Adrenal gland (tissue), 12 donors: ENCODE results near the gene ZNF678. TPM values are rescaled to one million over a fixed set of nuclear protein-coding genes. Genes with fewer than 3 reads are reported as not detected.

Source experiments
- DNase-seq, 7 donors: peaks; one replicate each; pipeline ENCODE4 v3.0.0-alpha.2; 2019 to 2020
- H3K27ac ChIP-seq, 5 donors: fragments of 200-600 bp; sonication (generic) in 4 of 5; 1 replicate in 3 of 5; 2 replicates in 2 of 5; pipeline versions ENCODE4 v1.5.1 to v1.8.0; 2016 to 2020; ENCODE audit warnings: mild to moderate bottlenecking in 1 of 5
- H3K27me3 ChIP-seq: fragments of 200-600 bp; 2 replicates; pipeline ENCODE4 v1.8.0; 2021
- H3K36me3 ChIP-seq, 2 donors: fragments of 200-600 bp; replicated peaks in 1 of 2; 1 replicate in 1 of 2; 2 replicates in 1 of 2; pipeline versions ENCODE4 v1.5.1 to v1.8.0; 2018 to 2022
- H3K4me1 ChIP-seq, 2 donors: fragments of 200-600 bp; replicated peaks in 1 of 2; 1 replicate in 1 of 2; 2 replicates in 1 of 2; pipeline versions ENCODE4 v1.5.1 to v1.8.0; 2018 to 2021
- H3K4me3 ChIP-seq, 4 donors: fragments of 200-600 bp; sonication (generic) in 3 of 4; one replicate each; pipeline ENCODE4 v1.5.1; 2016 to 2018
- H3K9me3 ChIP-seq, 3 donors: fragments of 200-600 bp; sonication (generic) in 1 of 3; replicated peaks in 1 of 3; 1 replicate in 2 of 3; 2 replicates in 1 of 3; pipeline versions ENCODE4 v1.5.1 to v1.8.0; 2016 to 2021
- CTCF ChIP-seq, 6 experiments: fragments of 450-650 bp in 4 of 6; fragments of 200-600 bp in 2 of 6; sonication (generic) in 1 of 6; IDR thresholded peaks; 1 replicate in 5 of 6; 2 replicates in 1 of 6; pipeline versions ENCODE4 v1.5.1 to v1.8.0; 2016 to 2021; ENCODE audit warnings: antibody characterized with exemption in 6 of 6, mild to moderate bottlenecking in 2 of 6, moderate library complexity in 1 of 6
- POLR2A ChIP-seq, 2 donors: fragments of 450-650 bp; IDR thresholded peaks; one replicate each; pipeline ENCODE4 v1.6.1; 2017; ENCODE audit warnings: antibody characterized with exemption in 2 of 2, mild to moderate bottlenecking in 2 of 2, moderate library complexity in 1 of 2
- WGBS, 4 donors: extraction: QIAGEN DNeasy Blood & Tissue Kit in 2 of 4; methylation state at CpG; one replicate each; pipeline versions ENCODE4 v1.1.5 to v1.1.7; 2013 to 2017; 5-methylcytosine and 5-hydroxymethylcytosine counted together
- intact Hi-C, 2 donors: fragments of 100-400 bp; cut with DNase I; formaldehyde crosslinking; loops; one replicate each; pipeline versions ENCODE4 v1.14.1 to v1.15.0; 2022 to 2023
- polyA plus RNA-seq, 3 donors: library from polyadenylated mRNA; stranded (reverse); fragments of 200-250 nt in 2 of 3; fragments of 350-450 nt in 1 of 3; fragmentation: Illumina TruSeq in 1 of 3; extraction: RNeasy Lipid Tissue Mini Kit (QIAGEN cat#74804) in 1 of 3; gene quantifications; one replicate each; pipeline ENCODE4 v1.2.3, GENCODE V29; 2013 to 2014
- total RNA-seq, 9 donors: library from RNA; depleted of rRNA in 4 of 9; stranded (reverse); fragments of >200 nt in 4 of 9; fragments of 120-200 nt in 1 of 9; fragmentation: NEBNext Ultra II Directional in 1 of 9; extraction: Animal tissue kit (Norgen Biotek cat#: 25700) in 1 of 9; gene quantifications; one replicate each; pipeline versions ENCODE4 v1.1.0 to v1.2.4, GENCODE V29; 2013 to 2023
- donor health status: healthy with polysubstance abuse.
- donor health status: Bipolar disorder and iron deficiency.
- donor health status: DM: yes; HTN: yes; CAD: no.
- donor health status: DM: no; HTN: no; CAD: no.
- donor health status: DM: no; HTN: no; CAD: no.
- donor health status: DM: yes; HTN: yes; CAD: no.

The ZNF678 gene
- total and polyA plus RNA-seq, 12 donors: 0.81 to 14.0 (median 5.5) TPM

- no peaks in the 10 kb centered on the region for H3K4me1 ChIP-seq
- no peak for DNase-seq
- no peak overlapping the region for H3K27ac ChIP-seq
- no peaks in the 10 kb centered on the region for H3K36me3 ChIP-seq
- no peaks in the 10 kb centered on the region for H3K9me3 ChIP-seq
- H3K4me3 ChIP-seq: no peak overlapping the region
- intact Hi-C loops: no loop called here
- peaks cover 34% of the 10 kb centered on the region for H3K27me3 ChIP-seq
- TF ChIP-seq CTCF (IDR thresholded peaks at IDR 0.05) (no peak), POLR2A (IDR thresholded peaks at IDR 0.05) (no peak)
- 46 to 57% (median 53%) methylated on average over 19 to 29 of the region's 29 CpGs for WGBS, 4 donors
Observed at GRCh38 chr1:227557962-227558725, 5.2 kb upstream of the ZNF678 start.

GRCh38 chr1:227558732-227559262, 4.6 kb upstream of the ZNF678 start:
- no peak for DNase-seq
- TF ChIP-seq POLR2A (IDR thresholded peaks at IDR 0.05) (no peak), CTCF (IDR thresholded peaks at IDR 0.05) (no peak)
- no peaks in the 10 kb centered on the region for H3K9me3 ChIP-seq
- 50 to 58% (median 56%) methylated on average over 11 to 20 of the region's 20 CpGs for WGBS, 4 donors
- no peaks in the 10 kb centered on the region for H3K4me1 ChIP-seq
- H3K27ac ChIP-seq: no peak overlapping the region
- no peak overlapping the region for H3K4me3 ChIP-seq
- peaks cover 34% of the 10 kb centered on the region for H3K27me3 ChIP-seq
- no peaks in the 10 kb centered on the region for H3K36me3 ChIP-seq
- intact Hi-C loops: no loop called here

- Histone ChIP-seq H3K4me3 (no peak overlapping the region), H3K27ac (no peak overlapping the region), H3K27me3 (peaks cover 34% of the 10 kb centered on the region), H3K4me1 (peaks cover 5% of the 10 kb centered on the region in 2 donors), H3K9me3 (no peaks in the 10 kb centered on the region), H3K36me3 (no peaks in the 10 kb centered on the region)
- intact Hi-C loops: no loop called here
- TF ChIP-seq CTCF (IDR thresholded peaks at IDR 0.05) (no peak), POLR2A (IDR thresholded peaks at IDR 0.05) (no peak)
- 20 to 54% (median 35%) methylated on average over 14 to 27 of the region's 27 CpGs for WGBS, 4 donors
- no peak for DNase-seq
Observed at GRCh38 chr1:227559499-227559898, 3.9 kb upstream of the ZNF678 start.

- 50 to 68% (median 64%) methylated on average over 12 of the region's 12 CpGs for WGBS, 4 donors
- Histone ChIP-seq H3K27me3 (peaks cover 34% of the 10 kb centered on the region), H3K4me1 (peaks cover 7% of the 10 kb centered on the region in 2 donors), H3K4me3 (no peak overlapping the region), H3K9me3 (no peaks in the 10 kb centered on the region), H3K27ac (no peak overlapping the region), H3K36me3 (no peaks in the 10 kb centered on the region)
- TF ChIP-seq POLR2A (IDR thresholded peaks at IDR 0.05) (no peak), CTCF (IDR thresholded peaks at IDR 0.05) (no peak)
- intact Hi-C loops: no loop called here
- DNase-seq: no peak
Observed at GRCh38 chr1:227559926-227560325, 3.4 kb upstream of the ZNF678 start.
